Stomach (tissue), 4 donors: ENCODE results near the gene NPB.

ENCODE experiments used
- POLR2AphosphoS5 ChIP-seq, 3 donors: sonication (generic); formaldehyde crosslinking; IDR thresholded peaks; one replicate each; pipeline ENCODE4 v1.6.1; 2016; ENCODE audit warnings: antibody characterized with exemption in 3 of 3
- TF ChIP-seq, protein P1 (sequence below), 7 experiments: fragments of 450-650 bp in 4 of 7; fragments of 200-600 bp in 3 of 7; sonication (generic) in 3 of 7; IDR thresholded peaks; one replicate each; pipeline ENCODE4 v1.5.1; 2016 to 2019; ENCODE audit warnings: antibody characterized with exemption in 7 of 7, control low read depth in 2 of 7, mild to moderate bottlenecking in 1 of 7

DNA sequence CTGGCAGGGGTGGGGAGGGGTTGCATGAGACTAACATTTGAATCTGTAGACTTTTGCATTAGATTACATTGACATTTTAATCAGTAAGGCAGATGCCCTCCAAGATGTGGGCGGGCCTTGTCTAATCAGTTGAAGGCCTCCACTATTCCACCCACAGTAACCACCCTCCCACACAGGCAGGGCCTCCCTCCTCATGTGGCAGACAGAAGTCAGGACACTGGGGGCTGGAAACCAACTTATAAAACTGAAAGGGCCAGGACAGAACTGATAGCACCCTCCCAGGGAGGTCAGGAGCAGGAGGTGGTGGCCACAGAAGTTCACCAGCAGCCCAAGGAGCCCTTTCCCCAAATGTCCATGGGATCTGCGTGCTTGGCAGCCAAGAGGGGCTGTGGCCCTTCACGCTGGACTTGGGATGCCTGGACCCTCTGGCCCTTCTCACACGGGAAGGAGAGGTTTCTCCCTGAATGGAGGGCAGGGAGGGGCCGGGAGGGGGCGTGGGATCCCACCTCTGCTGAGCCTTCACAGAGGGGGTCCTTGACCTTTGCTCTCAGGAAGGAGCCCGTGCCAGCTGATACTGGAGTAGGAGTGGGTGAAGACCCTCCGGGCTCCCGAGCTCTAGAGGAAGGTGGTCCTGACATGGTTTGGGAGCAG lies 30.4 kb downstream of the NPB start:
- TF ChIP-seq, protein P1, sequence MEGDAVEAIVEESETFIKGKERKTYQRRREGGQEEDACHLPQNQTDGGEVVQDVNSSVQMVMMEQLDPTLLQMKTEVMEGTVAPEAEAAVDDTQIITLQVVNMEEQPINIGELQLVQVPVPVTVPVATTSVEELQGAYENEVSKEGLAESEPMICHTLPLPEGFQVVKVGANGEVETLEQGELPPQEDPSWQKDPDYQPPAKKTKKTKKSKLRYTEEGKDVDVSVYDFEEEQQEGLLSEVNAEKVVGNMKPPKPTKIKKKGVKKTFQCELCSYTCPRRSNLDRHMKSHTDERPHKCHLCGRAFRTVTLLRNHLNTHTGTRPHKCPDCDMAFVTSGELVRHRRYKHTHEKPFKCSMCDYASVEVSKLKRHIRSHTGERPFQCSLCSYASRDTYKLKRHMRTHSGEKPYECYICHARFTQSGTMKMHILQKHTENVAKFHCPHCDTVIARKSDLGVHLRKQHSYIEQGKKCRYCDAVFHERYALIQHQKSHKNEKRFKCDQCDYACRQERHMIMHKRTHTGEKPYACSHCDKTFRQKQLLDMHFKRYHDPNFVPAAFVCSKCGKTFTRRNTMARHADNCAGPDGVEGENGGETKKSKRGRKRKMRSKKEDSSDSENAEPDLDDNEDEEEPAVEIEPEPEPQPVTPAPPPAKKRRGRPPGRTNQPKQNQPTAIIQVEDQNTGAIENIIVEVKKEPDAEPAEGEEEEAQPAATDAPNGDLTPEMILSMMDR (IDR thresholded peaks at IDR 0.05) = no peak
- TF ChIP-seq POLR2AphosphoS5 (IDR thresholded peaks at IDR 0.05) = no peak
